OCI-LY1 (cell line): ENCODE results near the gene MUC13.

ENCODE experiments used
- H2AFZ ChIP-seq: fragments of 200-600 bp; sonication (generic), shearing (Covaris generic); 2 replicates; pipeline ENCODE4 v1.6.0; 2014; ENCODE audit warnings: antibody characterized with exemption, mild to moderate bottlenecking, low read length
- H3F3A ChIP-seq: fragments of 200-600 bp; sonication (generic), shearing (Covaris generic); 2 replicates; pipeline ENCODE4 v1.6.0; 2014; ENCODE audit warnings: mild to moderate bottlenecking, antibody characterized with exemption, low read length, moderate library complexity; ENCODE audit not compliant: insufficient read depth
- H3K27ac ChIP-seq: fragments of 200-600 bp; sonication (generic); 2 replicates; pipeline ENCODE4 v1.5.1; 2014; ENCODE audit warnings: low read length, mixed run types, mild to moderate bottlenecking, low read depth; ENCODE audit not compliant: poor library complexity, severe bottlenecking
- H3K27me3 ChIP-seq: fragments of 200-600 bp; sonication (generic); 2 replicates; pipeline ENCODE4 v1.6.0; 2014; ENCODE audit warnings: antibody characterized with exemption, mild to moderate bottlenecking, low read length, moderate library complexity; ENCODE audit not compliant: insufficient read depth
- H3K36me3 ChIP-seq: fragments of 200-600 bp; sonication (generic); 2 replicates; pipeline ENCODE4 v1.6.1; 2014; ENCODE audit warnings: mild to moderate bottlenecking, antibody characterized with exemption, low read length, moderate library complexity, mixed read lengths; ENCODE audit not compliant: insufficient read depth
- H3K4me1 ChIP-seq: fragments of 200-600 bp; sonication (generic); 2 replicates; pipeline ENCODE4 v1.5.1; 2014; ENCODE audit warnings: mild to moderate bottlenecking, low read length, moderate library complexity; ENCODE audit not compliant: insufficient read depth, severe bottlenecking
- H3K4me2 ChIP-seq: fragments of 200-600 bp; sonication (generic), shearing (Covaris generic); 2 replicates; pipeline ENCODE4 v1.6.1; 2014; ENCODE audit warnings: low read length
- H3K4me3 ChIP-seq: fragments of 200-600 bp; sonication (generic); 2 replicates; pipeline ENCODE4 v1.5.1; 2014; ENCODE audit warnings: low read length, low read depth, mild to moderate bottlenecking, mixed read lengths; ENCODE audit not compliant: poor library complexity, severe bottlenecking
- H3K79me2 ChIP-seq: fragments of 200-600 bp; shearing (Covaris generic); 2 replicates; pipeline ENCODE4 v1.6.1; 2016; ENCODE audit warnings: mixed run types, low read length, mixed read lengths; ENCODE audit not compliant: insufficient read depth
- H3K9ac ChIP-seq: fragments of 200-600 bp; sonication (generic), shearing (Covaris generic); 2 replicates; pipeline ENCODE4 v1.6.1; 2014; ENCODE audit warnings: mild to moderate bottlenecking, low read length, mixed read lengths
- H3K9me2 ChIP-seq: fragments of 200-600 bp; sonication (generic), shearing (Covaris generic); 2 replicates; pipeline ENCODE4 v1.6.1; 2014; ENCODE audit warnings: low read depth, mild to moderate bottlenecking, low read length, mixed read lengths
- H3K9me3 ChIP-seq: fragments of 200-600 bp; shearing (Covaris generic); 2 replicates; pipeline ENCODE4 v1.6.1; 2014; ENCODE audit warnings: low read length, mixed read lengths
- H4K20me1 ChIP-seq: fragments of 200-600 bp; sonication (generic), shearing (Covaris generic); 2 replicates; pipeline ENCODE4 v1.6.0; 2016; ENCODE audit warnings: mild to moderate bottlenecking, low read length; ENCODE audit not compliant: insufficient read depth
- EZH2 ChIP-seq: fragments of 200-600 bp; sonication (generic), shearing (Covaris generic); IDR thresholded peaks from 2 replicates; pipeline ENCODE4 v1.8.0; 2017; ENCODE audit warnings: borderline replicate concordance, mixed run types, mild to moderate bottlenecking, antibody characterized with exemption, low read length, moderate library complexity, mixed read lengths
- TF ChIP-seq, protein P1 (sequence below): fragments of 200-600 bp; sonication (generic), shearing (Covaris generic); IDR thresholded peaks from 2 replicates; pipeline ENCODE4 v1.5.1; 2017; ENCODE audit warnings: mild to moderate bottlenecking, antibody characterized with exemption, low read length, moderate library complexity, mixed read lengths

MUC13 gene

GRCh38 chr3:124895756-124896155, 38.8 kb downstream of the MUC13 start:
- H3K79me2 ChIP-seq: no peaks in the 10 kb centered on the region
- H3F3A ChIP-seq: no peaks in the 10 kb centered on the region
- H3K27me3 ChIP-seq: no peaks in the 10 kb centered on the region
- no peak overlapping the region for H3K4me3 ChIP-seq
- H4K20me1 ChIP-seq: no peaks in the 10 kb centered on the region
- no peak overlapping the region for H2AFZ ChIP-seq
- no peaks in the 10 kb centered on the region for H3K9me2 ChIP-seq
- no peaks in the 10 kb centered on the region for H3K9me3 ChIP-seq
- TF ChIP-seq EZH2: no peak
- TF ChIP-seq, protein P1, sequence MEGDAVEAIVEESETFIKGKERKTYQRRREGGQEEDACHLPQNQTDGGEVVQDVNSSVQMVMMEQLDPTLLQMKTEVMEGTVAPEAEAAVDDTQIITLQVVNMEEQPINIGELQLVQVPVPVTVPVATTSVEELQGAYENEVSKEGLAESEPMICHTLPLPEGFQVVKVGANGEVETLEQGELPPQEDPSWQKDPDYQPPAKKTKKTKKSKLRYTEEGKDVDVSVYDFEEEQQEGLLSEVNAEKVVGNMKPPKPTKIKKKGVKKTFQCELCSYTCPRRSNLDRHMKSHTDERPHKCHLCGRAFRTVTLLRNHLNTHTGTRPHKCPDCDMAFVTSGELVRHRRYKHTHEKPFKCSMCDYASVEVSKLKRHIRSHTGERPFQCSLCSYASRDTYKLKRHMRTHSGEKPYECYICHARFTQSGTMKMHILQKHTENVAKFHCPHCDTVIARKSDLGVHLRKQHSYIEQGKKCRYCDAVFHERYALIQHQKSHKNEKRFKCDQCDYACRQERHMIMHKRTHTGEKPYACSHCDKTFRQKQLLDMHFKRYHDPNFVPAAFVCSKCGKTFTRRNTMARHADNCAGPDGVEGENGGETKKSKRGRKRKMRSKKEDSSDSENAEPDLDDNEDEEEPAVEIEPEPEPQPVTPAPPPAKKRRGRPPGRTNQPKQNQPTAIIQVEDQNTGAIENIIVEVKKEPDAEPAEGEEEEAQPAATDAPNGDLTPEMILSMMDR: no peak
- no peak overlapping the region for H3K9ac ChIP-seq
- H3K4me1 ChIP-seq: no peaks in the 10 kb centered on the region
- H3K4me2 ChIP-seq: no peak overlapping the region
- H3K27ac ChIP-seq: no peak overlapping the region
- no peaks in the 10 kb centered on the region for H3K36me3 ChIP-seq

DNA sequence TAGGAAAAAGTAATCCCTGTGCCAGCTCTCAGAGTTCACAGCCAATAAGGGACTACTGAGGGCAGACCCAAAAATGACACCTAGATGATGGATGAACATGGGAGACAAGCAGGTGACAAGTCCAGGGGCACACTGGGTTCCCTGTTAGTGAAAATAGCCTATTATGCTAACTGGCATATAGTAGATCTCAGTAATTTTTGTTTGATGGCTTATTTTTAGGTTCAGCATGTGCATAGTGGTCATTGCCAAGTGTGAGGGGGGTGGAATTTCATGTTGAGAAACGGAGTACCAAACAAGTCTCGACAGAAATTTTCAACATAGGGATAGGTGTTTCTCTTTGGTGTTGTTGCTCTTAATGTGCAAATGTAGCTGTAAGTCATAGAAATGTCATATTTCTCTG, 41.0 kb downstream of the MUC13 start:
- H3K4me2 ChIP-seq: no peak overlapping the region
- H3K27me3 ChIP-seq: no peaks in the 10 kb centered on the region
- H3K9me3 ChIP-seq: no peaks in the 10 kb centered on the region
- no peaks in the 10 kb centered on the region for H3K79me2 ChIP-seq
- H3F3A ChIP-seq: no peaks in the 10 kb centered on the region
- no peak overlapping the region for H3K4me3 ChIP-seq
- TF ChIP-seq, protein P1: no peak
- TF ChIP-seq EZH2: no peak
- no peaks in the 10 kb centered on the region for H3K36me3 ChIP-seq
- H2AFZ ChIP-seq: no peak overlapping the region
- H3K9ac ChIP-seq: no peak overlapping the region
- H3K27ac ChIP-seq: no peak overlapping the region
- H3K9me2 ChIP-seq: no peaks in the 10 kb centered on the region
- no peaks in the 10 kb centered on the region for H3K4me1 ChIP-seq
- H4K20me1 ChIP-seq: no peaks in the 10 kb centered on the region

DNA sequence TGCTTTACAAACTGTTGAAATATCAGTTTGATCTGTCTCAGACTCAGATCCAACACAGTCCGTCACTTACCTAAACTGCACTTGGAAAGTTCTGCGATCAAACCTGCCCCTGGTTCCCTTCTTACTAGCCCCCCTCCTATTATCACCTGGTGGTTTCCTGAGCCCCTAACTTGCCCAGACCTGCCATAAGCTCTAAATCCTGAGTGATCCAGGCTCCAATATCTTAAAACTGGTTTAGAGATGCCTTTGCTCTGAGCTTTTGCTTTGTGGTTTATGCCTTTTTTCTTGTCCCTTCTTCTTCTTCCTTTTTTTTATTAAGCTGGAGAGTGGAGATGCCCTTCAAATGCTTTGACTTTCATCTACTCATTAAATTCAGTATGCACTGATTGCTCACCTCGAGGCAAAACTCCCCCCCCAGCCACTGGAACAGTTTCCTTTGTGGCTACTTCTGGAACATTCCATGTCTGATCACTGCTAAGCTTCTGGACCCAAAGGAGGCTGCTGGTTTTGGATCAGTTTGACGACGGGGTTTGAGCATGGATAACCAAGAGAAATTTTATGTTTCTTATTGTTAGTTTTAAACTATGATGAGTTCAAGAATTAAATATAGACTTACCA, 43.9 kb downstream of the MUC13 start:
- Histone ChIP-seq H3K36me3 (no peaks in the 10 kb centered on the region), H3K9me2 (no peaks in the 10 kb centered on the region), H3K4me3 (no peak overlapping the region), H3K4me2 (no peak overlapping the region), H2AFZ (no peak overlapping the region), H3K9ac (no peak overlapping the region), H3K27me3 (peaks cover 9% of the 10 kb centered on the region; the same call in 1 of the 2 replicates), H3K27ac (no peak overlapping the region), H3F3A (no peaks in the 10 kb centered on the region), H3K79me2 (no peaks in the 10 kb centered on the region), H3K4me1 (no peaks in the 10 kb centered on the region), H4K20me1 (no peaks in the 10 kb centered on the region), H3K9me3 (no peaks in the 10 kb centered on the region)
- no peak for TF ChIP-seq EZH2
- TF ChIP-seq, protein P1: no peak
